A673 (cell line): ENCODE results near the gene RFESD.

Source experiments
- EZH2 ChIP-seq: fragments of 200-600 bp; sonication (generic); IDR thresholded peaks from 2 replicates; pipeline ENCODE4 v1.6.1; 2017; ENCODE audit warnings: borderline replicate concordance, low read depth, mild to moderate bottlenecking, mixed read lengths, antibody characterized with exemption, low read length; ENCODE audit not compliant: poor library complexity, severe bottlenecking
- TF ChIP-seq, protein P1 (sequence below): fragments of 300-800, 200-600 bp; sonication (generic); conservative IDR thresholded peaks from 2 replicates; pipeline ENCODE4 v1.5.1; 2017; ENCODE audit warnings: low read depth, mild to moderate bottlenecking, antibody characterized with exemption, low read length, moderate library complexity, mixed read lengths

DNA sequence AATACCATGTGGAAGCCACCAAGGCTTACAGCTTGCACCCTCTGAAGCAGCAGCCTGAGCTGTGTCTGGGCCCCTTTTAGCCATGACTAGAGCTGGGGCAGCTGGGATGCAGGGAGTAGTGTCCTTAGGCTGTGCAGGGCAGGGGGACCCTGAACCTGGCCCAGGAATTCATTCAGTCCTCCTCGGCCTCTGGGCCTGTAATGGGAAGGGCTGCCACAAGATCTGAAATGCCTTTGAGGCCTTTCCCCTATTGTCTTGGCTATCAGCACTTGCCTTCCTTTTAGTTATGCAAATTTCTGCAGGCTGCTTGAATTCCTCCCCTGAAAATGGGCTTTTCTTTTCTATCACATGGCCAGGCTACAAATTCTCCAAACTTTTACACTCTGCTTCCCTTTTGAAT is 17.6 kb upstream of the RFESD start:
- TF ChIP-seq EZH2: no peak
- TF ChIP-seq, protein P1, sequence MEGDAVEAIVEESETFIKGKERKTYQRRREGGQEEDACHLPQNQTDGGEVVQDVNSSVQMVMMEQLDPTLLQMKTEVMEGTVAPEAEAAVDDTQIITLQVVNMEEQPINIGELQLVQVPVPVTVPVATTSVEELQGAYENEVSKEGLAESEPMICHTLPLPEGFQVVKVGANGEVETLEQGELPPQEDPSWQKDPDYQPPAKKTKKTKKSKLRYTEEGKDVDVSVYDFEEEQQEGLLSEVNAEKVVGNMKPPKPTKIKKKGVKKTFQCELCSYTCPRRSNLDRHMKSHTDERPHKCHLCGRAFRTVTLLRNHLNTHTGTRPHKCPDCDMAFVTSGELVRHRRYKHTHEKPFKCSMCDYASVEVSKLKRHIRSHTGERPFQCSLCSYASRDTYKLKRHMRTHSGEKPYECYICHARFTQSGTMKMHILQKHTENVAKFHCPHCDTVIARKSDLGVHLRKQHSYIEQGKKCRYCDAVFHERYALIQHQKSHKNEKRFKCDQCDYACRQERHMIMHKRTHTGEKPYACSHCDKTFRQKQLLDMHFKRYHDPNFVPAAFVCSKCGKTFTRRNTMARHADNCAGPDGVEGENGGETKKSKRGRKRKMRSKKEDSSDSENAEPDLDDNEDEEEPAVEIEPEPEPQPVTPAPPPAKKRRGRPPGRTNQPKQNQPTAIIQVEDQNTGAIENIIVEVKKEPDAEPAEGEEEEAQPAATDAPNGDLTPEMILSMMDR: no peak
